Endothelial cell of umbilical vein (primary cell): ENCODE data around the gene MAGEA11. TPM values are rescaled to one million over a fixed set of nuclear protein-coding genes. Genes with fewer than 3 reads are reported as not detected.

ENCODE experiments used
- polyA plus RNA-seq, 4 experiments: library from polyadenylated mRNA; depleted of rRNA in 3 of 4; stranded (reverse) in 3 of 4; unstranded in 1 of 4; fragments of >200 nt; gene quantifications; 2 replicates each; pipeline versions ENCODE4 v1.2.1 to v1.2.3, GENCODE V29; 2011 to 2012; ENCODE audit warnings: missing spikeins in 1 of 4
- small RNA-seq: library from RNA; depleted of rRNA; stranded (forward); fragments of <200 nt; gene quantifications from one replicate; pipeline ENCODE3, GENCODE V24; 2012; ENCODE audit warnings: low replicate concordance, low read depth; ENCODE audit not compliant: insufficient read depth, insufficient read length
- total RNA-seq: library from RNA; stranded (reverse); gene quantifications from 2 replicates; pipeline ENCODE4 v1.2.3, GENCODE V29; 2021

Gene MAGEA11
- total and polyA plus RNA-seq, 2 donors (not counting 3 experiments of a cell fraction or from before 2014, with no cell fraction given): not detected

Small RNA genes lying within 50 kb of the gene (small RNA-seq; reads per million reads assigned to genes)
- gene AC244098.1: not detected
- gene AC244098.2: not detected
- not detected for gene AC244098.3

Other genes with a start within 250 kb of the MAGEA11 start
- 35.2 and 42.2 TPM in 2 replicates for gene IDS, start 206.8 kb upstream of the MAGEA11 start, total RNA-seq
- 42.9 and 44.0 TPM in 2 replicates for gene IDS, start 206.8 kb upstream of the MAGEA11 start, polyA plus RNA-seq
- 17.5 and 24.6 TPM in 2 replicates for gene EOLA1, start 171.0 kb upstream of the MAGEA11 start, total RNA-seq
- 11.2 and 12.5 TPM in 2 replicates for gene EOLA1, start 171.0 kb upstream of the MAGEA11 start, polyA plus RNA-seq
- gene HSFX3, start 162.1 kb upstream of the MAGEA11 start, total RNA-seq: not detected in 2 replicates
- gene HSFX3, start 162.1 kb upstream of the MAGEA11 start, polyA plus RNA-seq: not detected in 2 replicates
- gene MAGEA9B, start 124.6 kb upstream of the MAGEA11 start, total RNA-seq: not detected in 2 replicates
- gene MAGEA9B, start 124.6 kb upstream of the MAGEA11 start, polyA plus RNA-seq: not detected in 2 replicates
- gene HSFX2, start 116.7 kb upstream of the MAGEA11 start, total RNA-seq: 0.55 TPM in 1 of 2 replicates, not detected in the other
- gene HSFX2, start 116.7 kb upstream of the MAGEA11 start, polyA plus RNA-seq: 0.11 and 0.86 TPM in 2 replicates
- 16.9 and 18.0 TPM in 2 replicates for gene TMEM185A, start 80.3 kb upstream of the MAGEA11 start, total RNA-seq
- 29.4 and 29.7 TPM in 2 replicates for gene TMEM185A, start 80.3 kb upstream of the MAGEA11 start, polyA plus RNA-seq
- 0.53 and 0.88 TPM in 2 replicates for gene HSFX1, start 62.0 kb downstream of the MAGEA11 start, total RNA-seq
- 0.41 and 0.68 TPM in 2 replicates for gene HSFX1, start 62.0 kb downstream of the MAGEA11 start, polyA plus RNA-seq
- gene MAGEA9, start 69.9 kb downstream of the MAGEA11 start, total RNA-seq: not detected in 2 replicates
- gene MAGEA9, start 69.9 kb downstream of the MAGEA11 start, polyA plus RNA-seq: not detected in 2 replicates
- not detected in 2 replicates for gene MAGEA8, start 169.1 kb downstream of the MAGEA11 start, total RNA-seq
- not detected in 2 replicates for gene MAGEA8, start 169.1 kb downstream of the MAGEA11 start, polyA plus RNA-seq
- gene HSFX4, start 217.5 kb downstream of the MAGEA11 start, total RNA-seq: not detected in 2 replicates
- not detected in 2 replicates for gene HSFX4, start 217.5 kb downstream of the MAGEA11 start, polyA plus RNA-seq
- gene EOLA2, start 226.4 kb downstream of the MAGEA11 start, total RNA-seq: 24.3 and 35.5 TPM in 2 replicates
- gene EOLA2, start 226.4 kb downstream of the MAGEA11 start, polyA plus RNA-seq: 28.2 and 33.0 TPM in 2 replicates